ENCODE results near the gene EPHA8. TPM values are rescaled to one million over a fixed set of nuclear protein-coding genes. Genes with fewer than 3 reads are reported as not detected.

Gene EPHA8
- polyA plus RNA-seq, 2 of the 4 experiments (the other 2 are of a cell fraction): not detected

- no peaks in the 10 kb centered on the region for H3K9me3 ChIP-seq
- no peak overlapping the region for H3K4me3 ChIP-seq
- no peak overlapping the region for H3K4me2 ChIP-seq
- TF ChIP-seq HES2 (IDR thresholded peaks at IDR 0.05) (no peak), EP300 (IDR thresholded peaks at IDR 0.05) (no peak), BHLHE40 (IDR thresholded peaks at IDR 0.05; ENCODE audit: low read depth, low read length) (no peak), BCL3 (IDR thresholded peaks at IDR 0.05) (no peak), MAZ (IDR thresholded peaks at IDR 0.05; ENCODE audit: borderline replicate concordance, low read depth, low read length) (no peak), POLR2AphosphoS2 (conservative IDR thresholded peaks at IDR 0.05; ENCODE audit: low read length) (no peak), HOXB13 (CRISPR knock-in tag; IDR thresholded peaks at IDR 0.05; ENCODE audit: low read depth) (no peak), ESRRA (IDR thresholded peaks at IDR 0.05; ENCODE audit: borderline replicate concordance, low read length) (no peak), SMC3 (IDR thresholded peaks at IDR 0.05) (no peak), USF2 (IDR thresholded peaks at IDR 0.05) (no peak), JUN (IDR thresholded peaks at IDR 0.05) (no peak), FOSB (CRISPR knock-in tag; IDR thresholded peaks at IDR 0.05) (no peak), PBX3 (IDR thresholded peaks at IDR 0.05) (no peak), E2F6 (IDR thresholded peaks at IDR 0.05; ENCODE audit: borderline replicate concordance, low read depth) (no peak)
- ATAC-seq (no peak; a peak in 1 of 6 replicates), DNase-seq (ENCODE audit: low read depth in 1 of 2, low spot score in 1 of 2) (no peak), FAIRE-seq (no peak)
- CTCF ChIA-PET: no interaction called here
- POLR2A ChIA-PET: no interaction called here
- H3K4me1 ChIP-seq: no peaks in the 10 kb centered on the region
- no peak overlapping the region for H3K27ac ChIP-seq
- 83% methylated on average over 4 of the region's 39 CpGs for WGBS (ENCODE audit: missing lambda C conversion rate)
Measured at GRCh38 chr1:22600817-22601605, 37.7 kb downstream of the EPHA8 start.

GRCh38 chr1:22601610-22602009 is 38.3 kb downstream of the EPHA8 start:
- CTCF ChIA-PET: no interaction called here
- POLR2A ChIA-PET: no interaction called here
- no peak for DNase-seq (ENCODE audit: low read depth in 1 of 2, low spot score in 1 of 2)
- no peaks in the 10 kb centered on the region for H3K9me3 ChIP-seq
- no peak overlapping the region for H3K4me2 ChIP-seq
- ATAC-seq: no peak
- no peak for FAIRE-seq
- H3K27ac ChIP-seq: no peak overlapping the region
- H3K4me3 ChIP-seq: no peak overlapping the region
- no peaks in the 10 kb centered on the region for H3K4me1 ChIP-seq
- WGBS (ENCODE audit: missing lambda C conversion rate): 70% methylated on average over 4 of the region's 12 CpGs
- no peak for TF ChIP-seq HEYL (CRISPR knock-in tag; IDR thresholded peaks at IDR 0.05)
- no peak for TF ChIP-seq ELK1 (IDR thresholded peaks at IDR 0.05; ENCODE audit: low read depth, low read length)
- TF ChIP-seq GATA3 (IDR thresholded peaks at IDR 0.05; ENCODE audit: borderline replicate concordance): no peak
- no peak for TF ChIP-seq CHD4 (IDR thresholded peaks at IDR 0.05; ENCODE audit: borderline replicate concordance)
- no peak for TF ChIP-seq TP53 (CRISPR knock-in tag; IDR thresholded peaks at IDR 0.05)
- no peak for TF ChIP-seq E2F6 (IDR thresholded peaks at IDR 0.05; ENCODE audit: borderline replicate concordance, low read depth)
- TF ChIP-seq PHF8 (IDR thresholded peaks at IDR 0.05; ENCODE audit: borderline replicate concordance, low read depth): no peak
- TF ChIP-seq SREBF2 (IDR thresholded peaks at IDR 0.05): no peak
- no peak for TF ChIP-seq PBX3 (IDR thresholded peaks at IDR 0.05)
- TF ChIP-seq RAD21 (conservative IDR thresholded peaks at IDR 0.05 in 1 of 2, IDR thresholded peaks at IDR 0.05 in 1 of 2): no peak
- no peak for TF ChIP-seq RCOR1 (IDR thresholded peaks at IDR 0.05; ENCODE audit: low read depth, low read length)
- TF ChIP-seq MAZ (IDR thresholded peaks at IDR 0.05; ENCODE audit: borderline replicate concordance, low read depth, low read length): no peak
- TF ChIP-seq FOXS1 (CRISPR knock-in tag; IDR thresholded peaks at IDR 0.05): no peak
- TF ChIP-seq ZC3H11A (IDR thresholded peaks at IDR 0.05): no peak
- no peak for TF ChIP-seq HOXA7 (CRISPR knock-in tag; IDR thresholded peaks at IDR 0.05)
- TF ChIP-seq ATOH8 (CRISPR knock-in tag; IDR thresholded peaks at IDR 0.05; ENCODE audit: low read depth): no peak
- no peak for TF ChIP-seq CEBPB (IDR thresholded peaks at IDR 0.05)
- no peak for TF ChIP-seq EP300 (IDR thresholded peaks at IDR 0.05)
- no peak for TF ChIP-seq POLR2A (IDR thresholded peaks at IDR 0.05; ENCODE audit: low read length)
